CD4-positive, alpha-beta T cell treated with Interleukin-12 subunit alpha and Interleukin-12 subunit beta, for 1 hour (primary cell): ENCODE results near the gene PIK3CG.
"Not testable (repeated sequence)": the region's sequence is repeated elsewhere in the genome, so short reads cannot be mapped to it uniquely, and the experiment has no call there.

ENCODE experiments used
- DNase-seq: peaks from one replicate; pipeline ENCODE4 v3.0.0-alpha.2; 2020

Gene PIK3CG

GRCh38 chr7:106865130-106866041 is at the start of gene PIK3CG:
Gene PIK3CG, plus strand, starts transcription at chr7:106865282. Its CDS starts 2,280 bp downstream, at chr7:106867562.
- DNase-seq, result peak; percentile 68

GRCh38 chr7:106817098-106817497 is 48.0 kb upstream of the PIK3CG start:
- no peak for DNase-seq

GRCh38 chr7:106818736-106819135 is 46.3 kb upstream of the PIK3CG start:
- no peak for DNase-seq

- DNase-seq, result no peak
Measured at GRCh38 chr7:106819546-106819945, 45.5 kb upstream of the PIK3CG start.

GRCh38 chr7:106820321-106821217 is 44.5 kb upstream of the PIK3CG start:
- DNase-seq, result no peak

GRCh38 chr7:106823631-106824030 is 41.5 kb upstream of the PIK3CG start:
- DNase-seq, result no peak

GRCh38 chr7:106824458-106824857 is 40.6 kb upstream of the PIK3CG start:
- no peak for DNase-seq

- DNase-seq, result no peak
Measured at GRCh38 chr7:106827626-106828025, 37.5 kb upstream of the PIK3CG start.

- DNase-seq, result no peak
Measured at GRCh38 chr7:106829496-106829895, 35.6 kb upstream of the PIK3CG start.

GRCh38 chr7:106830896-106831295 is 34.2 kb upstream of the PIK3CG start:
- not testable (repeated sequence) for DNase-seq

GRCh38 chr7:106836816-106837215 is 28.3 kb upstream of the PIK3CG start:
- DNase-seq, result no peak

- DNase-seq, result no peak
Measured at GRCh38 chr7:106839511-106839910, 25.6 kb upstream of the PIK3CG start.

- no peak for DNase-seq
Measured at GRCh38 chr7:106840342-106840741, 24.7 kb upstream of the PIK3CG start.

- no peak for DNase-seq
Measured at GRCh38 chr7:106841896-106842390, 23.1 kb upstream of the PIK3CG start.

GRCh38 chr7:106844279-106844997 is 20.6 kb upstream of the PIK3CG start:
- no peak for DNase-seq

GRCh38 chr7:106848049-106848448 is 17.0 kb upstream of the PIK3CG start:
- DNase-seq, result no peak

GRCh38 chr7:106848851-106849442 is 16.1 kb upstream of the PIK3CG start:
- no peak for DNase-seq

- DNase-seq, result not testable (repeated sequence)
Measured at GRCh38 chr7:106851632-106852031, 13.4 kb upstream of the PIK3CG start.

- no peak for DNase-seq
Measured at GRCh38 chr7:106853250-106853908, 11.7 kb upstream of the PIK3CG start.

- DNase-seq, result no peak
Measured at GRCh38 chr7:106855540-106856132, 9.4 kb upstream of the PIK3CG start.
